OCI-LY7 (cell line): ENCODE measurements around the gene GRM5. TPM values are rescaled to one million over a fixed set of nuclear protein-coding genes. Genes with fewer than 3 reads are reported as not detected.

Experiments
- BruUV-seq: library from RNA; stranded (reverse); fragments of 400-500 nt; replicated peaks from 2 replicates; lab custom pipeline; 2021; lab: Mats Ljungman, UMichigan
- CTCF ChIA-PET: fragments of 300-600 bp; sonication (Branson Sonifier 250); formaldehyde crosslinking; loops from one replicate; lab custom pipeline; 2022; ENCODE audit warnings: antibody characterized with exemption; ENCODE audit not compliant: unreplicated experiment; lab: Charles Lee
- POLR2A ChIA-PET: fragments of 300-600 bp; sonication (Branson Sonifier 250); formaldehyde crosslinking; loops from one replicate; lab custom pipeline; 2022; ENCODE audit warnings: antibody characterized with exemption; lab: Charles Lee
- DNase-seq: peaks from one replicate; pipeline ENCODE4 v3.0.0-alpha.2; 2015; ENCODE audit warnings: low spot score
- H2AFZ ChIP-seq: fragments of 200-600 bp; sonication (generic), shearing (Covaris generic); 2 replicates; pipeline ENCODE4 v1.6.1; 2014; ENCODE audit warnings: mild to moderate bottlenecking, antibody characterized with exemption, low read length, moderate library complexity
- H3K27ac ChIP-seq: fragments of 200-600 bp; sonication (generic); 2 replicates; pipeline ENCODE4 v1.5.1; 2014; ENCODE audit warnings: mixed run types, low read depth, mild to moderate bottlenecking, moderate library complexity, low read length, inconsistent platforms; ENCODE audit not compliant: poor library complexity, severe bottlenecking
- H3K36me3 ChIP-seq: fragments of 200-600 bp; sonication (generic); 2 replicates; pipeline ENCODE4 v1.6.1; 2014; ENCODE audit warnings: mild to moderate bottlenecking, antibody characterized with exemption, low read length, moderate library complexity, mixed read lengths; ENCODE audit not compliant: insufficient read depth
- H3K4me1 ChIP-seq: fragments of 200-600 bp; sonication (generic); 2 replicates; pipeline ENCODE4 v1.5.1; 2014; ENCODE audit warnings: mild to moderate bottlenecking, low read length; ENCODE audit not compliant: insufficient read depth, poor library complexity, severe bottlenecking
- H3K4me2 ChIP-seq: fragments of 200-600 bp; sonication (generic); 2 replicates; pipeline ENCODE4 v1.6.1; 2014; ENCODE audit warnings: mild to moderate bottlenecking, low read length
- H3K4me3 ChIP-seq: fragments of 200-600 bp; sonication (generic); 2 replicates; pipeline ENCODE4 v1.5.1; 2014; ENCODE audit warnings: mild to moderate bottlenecking, low read depth, low read length; ENCODE audit not compliant: poor library complexity, severe bottlenecking
- H3K79me2 ChIP-seq: fragments of 200-600 bp; sonication (generic); 2 replicates; pipeline ENCODE4 v1.6.1; 2016; ENCODE audit warnings: low read depth, mild to moderate bottlenecking, low read length, moderate library complexity, mixed read lengths; ENCODE audit not compliant: insufficient read depth
- H3K9me2 ChIP-seq: fragments of 200-600 bp; sonication (generic); 2 replicates; pipeline ENCODE4 v1.6.1; 2016; ENCODE audit warnings: mild to moderate bottlenecking, low read length, mixed read lengths; ENCODE audit not compliant: insufficient read depth
- H3K9me3 ChIP-seq: fragments of 200-600 bp; sonication (generic); 2 replicates; pipeline ENCODE4 v1.6.1; 2014; ENCODE audit warnings: mild to moderate bottlenecking, mixed run types, low read length, mixed read lengths
- H4K20me1 ChIP-seq: fragments of 200-600 bp; sonication (generic); 2 replicates; pipeline ENCODE4 v1.6.1; 2014; ENCODE audit warnings: mild to moderate bottlenecking, antibody characterized with exemption, low read length, moderate library complexity, mixed read lengths; ENCODE audit not compliant: insufficient read depth
- CTCF ChIP-seq: fragments of 200-600 bp; sonication (generic); conservative IDR thresholded peaks from 2 replicates; pipeline ENCODE4 v1.5.1; 2014; ENCODE audit warnings: mild to moderate bottlenecking, antibody characterized with exemption, low read length, moderate library complexity, mixed read lengths
- EZH2phosphoT487 ChIP-seq: fragments of 200-600 bp; sonication (generic); IDR thresholded peaks from 2 replicates; pipeline ENCODE4 v1.6.1; 2018; ENCODE audit warnings: low read depth, borderline replicate concordance, mild to moderate bottlenecking, mixed run types, antibody characterized with exemption, low read length, moderate library complexity, mixed read lengths
- intact Hi-C: fragments of 100-400 bp; cut with micrococcal nuclease; formaldehyde crosslinking; loops from one replicate; pipeline ENCODE4 v1.10.0; 2022; ENCODE audit not compliant: unreplicated experiment
- total RNA-seq, 2 experiments: library from RNA; depleted of rRNA in 1 of 2; stranded (reverse); fragments of >200 nt in 1 of 2; shearing (Covaris generic) in 1 of 2; gene quantifications; 2 replicates each; pipeline ENCODE4 v1.2.3, GENCODE V29; 2014 to 2022

Gene GRM5
- total RNA-seq, 2 experiments from 2014 or later, result not detected

GRCh38 chr11:88521799-88522201 is 544.0 kb downstream of the GRM5 start:
- BruUV-seq, result no TSS peak
- Histone ChIP-seq H3K9me3 (no peaks in the 10 kb centered on the region), H3K9me2 (no peaks in the 10 kb centered on the region), H3K79me2 (no peaks in the 10 kb centered on the region), H3K4me3 (no peak overlapping the region), H3K27ac (no peak overlapping the region), H3K4me2 (no peak overlapping the region), H3K4me1 (no peaks in the 10 kb centered on the region), H3K36me3 (no peaks in the 10 kb centered on the region), H2AFZ (no peak overlapping the region), H4K20me1 (no peaks in the 10 kb centered on the region)
- TF ChIP-seq EZH2phosphoT487 (no peak), CTCF (no peak)
- ChIA-PET CTCF (interaction anchor here (0.6 kb wide), 1 partner anchor 451 kb away, joined by 3 read pairs; no protein-coding TSS in a partner anchor), POLR2A (interaction anchor here (0.6 kb wide), 2 partner anchors 10 to 1787 kb away, joined by 3 to 5 read pairs; no protein-coding TSS in a partner anchor)
- intact Hi-C loops, result no loop called here
- DNase-seq, result no peak

GRCh38 chr11:88521399-88521798 is 544.4 kb downstream of the GRM5 start:
- intact Hi-C loops, result no loop called here
- Histone ChIP-seq H2AFZ (no peak overlapping the region), H3K9me2 (no peaks in the 10 kb centered on the region), H3K36me3 (no peaks in the 10 kb centered on the region), H3K4me1 (no peaks in the 10 kb centered on the region), H3K27ac (no peak overlapping the region), H3K9me3 (no peaks in the 10 kb centered on the region), H3K4me2 (no peak overlapping the region), H4K20me1 (no peaks in the 10 kb centered on the region), H3K79me2 (no peaks in the 10 kb centered on the region), H3K4me3 (no peak overlapping the region)
- ChIA-PET CTCF (no interaction called here), POLR2A (interaction anchor here (0.6 kb wide), 1 partner anchor 1787 kb away, joined by 3 read pairs; no protein-coding TSS in a partner anchor)
- TF ChIP-seq EZH2phosphoT487 (no peak), CTCF (no peak)
- BruUV-seq, result no TSS peak
- DNase-seq, result no peak

GRCh38 chr11:88520391-88520790 is 545.4 kb downstream of the GRM5 start:
- H3K79me2 ChIP-seq, result no peaks in the 10 kb centered on the region
- POLR2A ChIA-PET, result no interaction called here
- no peaks in the 10 kb centered on the region for H3K36me3 ChIP-seq

More at GRCh38 chr11:88520391-88520790, 545.4 kb downstream of the GRM5 start:
- Histone ChIP-seq H2AFZ (no peak overlapping the region), H3K4me3 (no peak overlapping the region), H3K9me3 (no peaks in the 10 kb centered on the region), H3K4me1 (no peaks in the 10 kb centered on the region), H4K20me1 (no peaks in the 10 kb centered on the region), H3K4me2 (no peak overlapping the region), H3K9me2 (no peaks in the 10 kb centered on the region), H3K27ac (no peak overlapping the region)
- DNase-seq, result no peak
- no TSS peak for BruUV-seq
- no peak for TF ChIP-seq CTCF
- no peak for TF ChIP-seq EZH2phosphoT487
- CTCF ChIA-PET, result no interaction called here
- intact Hi-C loops, result no loop called here
